NCI-H146 treated with DMSO at 0.1 percent for 48 hours (cell line): ENCODE data around the gene MRPS34.

Source experiments
- DNase-seq: peaks from one replicate; lab custom pipeline; 2025; ENCODE audit not compliant: unreplicated experiment; lab: John Stamatoyannopoulos, UW

MRPS34 gene

DNA sequence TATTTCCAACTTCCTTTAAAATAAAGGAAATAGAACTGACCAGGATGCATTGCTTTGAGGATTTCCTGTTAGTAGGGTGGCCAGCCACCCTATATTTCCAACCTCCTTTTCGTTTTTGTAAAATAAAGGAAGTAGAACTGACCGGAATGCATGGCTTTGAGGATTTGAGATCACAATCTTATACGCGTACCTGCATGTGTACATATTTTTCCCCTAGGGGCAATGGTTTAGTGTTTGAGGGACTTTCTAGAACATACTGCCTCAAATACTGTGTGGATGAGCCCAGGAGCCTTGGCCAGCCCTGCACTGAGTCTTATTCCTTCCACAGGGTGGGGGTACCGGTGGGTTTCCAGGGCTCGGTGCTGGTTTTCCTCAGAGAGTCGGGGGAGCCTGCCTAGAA is 41.3 kb downstream of the MRPS34 start:
- DNase-seq = no peak

GRCh38 chr16:1731073-1731472 is 41.9 kb downstream of the MRPS34 start:
- no peak for DNase-seq

DNA sequence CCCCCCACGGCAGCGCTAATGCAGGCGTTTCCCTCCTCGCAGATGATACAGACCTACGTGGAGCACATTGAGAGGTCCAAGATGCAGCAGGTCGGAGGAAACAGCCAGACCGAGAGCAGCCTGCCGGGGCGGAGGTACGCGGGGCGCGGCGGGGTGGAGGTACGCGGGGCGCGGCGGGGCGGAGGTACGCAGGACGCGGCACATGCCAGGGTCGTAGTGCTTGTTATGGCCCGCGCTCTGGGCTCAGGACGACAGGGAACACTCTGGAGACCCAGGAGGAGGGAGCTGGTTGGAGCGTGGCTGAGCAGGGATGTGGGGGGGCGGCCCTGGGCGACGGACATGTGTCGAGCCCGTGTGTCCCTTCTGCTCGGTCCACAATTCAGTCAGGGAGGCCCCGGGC is 43.5 kb downstream of the MRPS34 start:
- no peak for DNase-seq

GRCh38 chr16:1729026-1729425 is 43.9 kb downstream of the MRPS34 start:
- DNase-seq = no peak

DNA sequence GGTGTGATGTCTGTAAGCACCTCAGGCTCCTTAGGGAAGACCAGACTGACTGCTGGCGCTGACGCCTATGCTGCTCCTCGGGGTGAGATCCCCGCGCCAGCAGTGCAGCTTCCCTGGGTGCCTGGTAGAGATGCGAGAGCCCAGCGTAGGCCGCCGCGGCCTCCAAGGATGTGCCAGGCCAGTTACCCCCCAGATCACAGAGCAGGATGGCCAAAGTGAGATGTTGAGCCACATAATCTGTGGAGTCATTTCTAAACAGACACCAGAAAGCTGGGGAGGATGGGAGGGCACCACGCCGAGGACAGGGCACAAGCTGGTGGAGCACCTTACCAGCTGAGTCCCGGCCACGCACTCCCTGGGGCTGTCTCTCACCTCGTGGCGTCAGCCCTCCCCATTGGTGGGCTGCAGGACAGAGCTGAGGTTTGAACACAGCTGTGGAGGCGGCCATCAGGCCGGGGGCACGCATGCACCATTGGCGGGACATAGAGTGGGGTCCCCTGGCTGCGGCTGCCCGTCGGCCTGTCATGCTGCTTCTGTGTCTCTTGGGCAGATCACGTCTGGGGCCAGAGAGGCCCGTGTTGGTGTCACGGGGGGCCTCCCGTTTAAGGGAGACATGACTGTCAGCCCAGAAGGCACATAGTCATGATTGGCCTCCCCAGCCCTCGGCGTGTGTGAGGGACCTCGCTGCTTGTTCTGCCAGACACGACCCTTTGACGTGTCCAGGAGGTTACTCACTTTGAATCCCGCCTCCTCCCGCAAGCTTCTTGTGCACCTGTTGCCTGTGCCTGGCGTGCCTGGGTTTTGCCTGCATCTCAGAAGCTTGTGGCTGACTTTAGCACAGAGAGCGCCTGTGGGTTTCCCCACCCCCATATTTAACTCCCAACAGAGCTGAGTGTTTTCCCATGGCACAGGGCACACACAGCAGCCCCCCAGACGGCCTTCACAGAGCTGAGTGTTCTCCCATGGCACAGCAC is 45.0 kb downstream of the MRPS34 start:
- DNase-seq = no peak

- DNase-seq = no peak
Observed at GRCh38 chr16:1726661-1727502, 46.1 kb downstream of the MRPS34 start.

DNA sequence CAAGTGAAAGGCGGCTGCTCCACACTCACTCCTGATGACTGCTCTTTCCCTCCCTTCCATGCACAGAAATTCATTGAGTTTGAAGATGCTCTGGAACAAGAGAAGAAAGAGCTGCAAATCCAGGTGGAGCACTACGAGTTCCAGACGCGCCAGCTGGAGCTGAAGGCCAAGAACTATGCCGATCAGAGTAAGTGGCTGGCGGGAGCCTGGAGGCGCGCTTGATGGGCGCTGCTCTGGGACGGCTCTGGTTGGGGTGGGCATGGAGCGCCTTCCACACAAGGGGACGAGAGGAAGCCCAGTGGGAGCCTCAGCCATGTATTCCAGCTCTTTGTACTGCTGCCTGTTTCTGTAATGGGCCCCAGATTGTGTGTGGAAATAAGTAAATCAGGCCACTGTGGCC is 48.4 kb downstream of the MRPS34 start:
- DNase-seq = no peak

- DNase-seq = no peak
Observed at GRCh38 chr16:1723450-1724147, 49.3 kb downstream of the MRPS34 start.
